ENCODE results near the gene ATP6V0A4.

ATP6V0A4 gene

GRCh38 chr7:138679793-138680192, 118.2 kb downstream of the ATP6V0A4 start:
- WGBS, 2 experiments (ENCODE audit: insufficient coverage in 2 of 2), result 73 to 86% methylated on average over 3 to 4 of the region's 5 CpGs
- no peaks in the 10 kb centered on the region for H3K9me3 ChIP-seq (ENCODE audit: control insufficient read depth, low read length)

GRCh38 chr7:138670594-138670993, 127.4 kb downstream of the ATP6V0A4 start:
- H3K4me1 ChIP-seq (ENCODE audit: control insufficient read depth, insufficient read depth, low read length, poor library complexity, severe bottlenecking), result no peaks in the 10 kb centered on the region
- H3K27ac ChIP-seq (ENCODE audit: low read depth, low read length, severe bottlenecking), result no peak overlapping the region
- H3K4me3 ChIP-seq (ENCODE audit: extremely low read depth, insufficient read depth, low read length, poor library complexity, severe bottlenecking), result no peak overlapping the region
- peaks cover 4% of the 10 kb centered on the region for H3K9me3 ChIP-seq (ENCODE audit: control insufficient read depth, low read length)
- no peaks in the 10 kb centered on the region for H3K36me3 ChIP-seq (ENCODE audit: control insufficient read depth, insufficient read depth, low read length)

More at GRCh38 chr7:138679793-138680192, 118.2 kb downstream of the ATP6V0A4 start:
- no peaks in the 10 kb centered on the region for H3K4me1 ChIP-seq (ENCODE audit: control insufficient read depth, insufficient read depth, low read length, poor library complexity, severe bottlenecking)
- H3K4me3 ChIP-seq (ENCODE audit: extremely low read depth, insufficient read depth, low read length, poor library complexity, severe bottlenecking), result no peak overlapping the region
- H3K27ac ChIP-seq (ENCODE audit: low read depth, low read length, severe bottlenecking), result no peak overlapping the region
- H3K36me3 ChIP-seq (ENCODE audit: control insufficient read depth, insufficient read depth, low read length), result no peaks in the 10 kb centered on the region

DNA sequence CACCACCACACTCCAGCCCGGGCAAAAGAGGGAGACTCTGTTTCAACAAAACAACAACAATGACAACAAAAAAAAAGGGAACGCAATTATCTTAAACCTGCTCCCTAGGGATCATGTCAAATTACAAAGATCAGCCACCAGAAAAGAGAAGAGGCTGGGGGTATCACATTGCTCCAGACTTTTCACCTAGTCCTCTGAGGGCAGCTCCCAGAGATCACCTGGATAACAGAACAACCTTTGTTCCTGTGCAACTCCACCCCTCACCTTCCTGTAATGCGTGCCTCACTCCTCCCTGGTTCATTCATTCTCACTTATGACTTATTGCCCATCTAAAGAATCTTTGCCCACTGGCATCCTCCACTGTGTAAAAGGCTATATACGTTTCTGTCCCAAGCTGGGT, 128.6 kb downstream of the ATP6V0A4 start:
- Histone ChIP-seq H3K36me3 (ENCODE audit: control insufficient read depth, insufficient read depth, low read length) (no peaks in the 10 kb centered on the region), H3K4me3 (ENCODE audit: extremely low read depth, insufficient read depth, low read length, poor library complexity, severe bottlenecking) (no peak overlapping the region), H3K4me1 (ENCODE audit: control insufficient read depth, insufficient read depth, low read length, poor library complexity, severe bottlenecking) (peaks cover 6% of the 10 kb centered on the region), H3K27ac (ENCODE audit: low read depth, low read length, severe bottlenecking) (no peak overlapping the region), H3K9me3 (ENCODE audit: control insufficient read depth, low read length) (peaks cover 4% of the 10 kb centered on the region)
- 65 to 75% methylated on average over 2 of the region's 4 CpGs for WGBS, 2 experiments (ENCODE audit: insufficient coverage in 2 of 2)

GRCh38 chr7:138668946-138669345, 129.1 kb downstream of the ATP6V0A4 start:
- H3K36me3 ChIP-seq (ENCODE audit: control insufficient read depth, insufficient read depth, low read length), result no peaks in the 10 kb centered on the region
- H3K4me3 ChIP-seq (ENCODE audit: extremely low read depth, insufficient read depth, low read length, poor library complexity, severe bottlenecking), result no peak overlapping the region
- 67 to 93% methylated on average over 1 to 3 of the region's 3 CpGs for WGBS, 2 experiments (ENCODE audit: insufficient coverage in 2 of 2)
- H3K4me1 ChIP-seq (ENCODE audit: control insufficient read depth, insufficient read depth, low read length, poor library complexity, severe bottlenecking), result peaks cover 6% of the 10 kb centered on the region
- H3K27ac ChIP-seq (ENCODE audit: low read depth, low read length, severe bottlenecking), result no peak overlapping the region
- H3K9me3 ChIP-seq (ENCODE audit: control insufficient read depth, low read length), result peaks cover 4% of the 10 kb centered on the region

GRCh38 chr7:138668229-138668596, 129.8 kb downstream of the ATP6V0A4 start:
- H3K9me3 ChIP-seq (ENCODE audit: control insufficient read depth, low read length), result peaks cover 4% of the 10 kb centered on the region
- WGBS, 2 experiments (ENCODE audit: insufficient coverage in 2 of 2), result 64 to 77% methylated on average over 2 of the region's 2 CpGs
- H3K27ac ChIP-seq (ENCODE audit: low read depth, low read length, severe bottlenecking), result no peak overlapping the region
- peaks cover 9% of the 10 kb centered on the region for H3K4me1 ChIP-seq (ENCODE audit: control insufficient read depth, insufficient read depth, low read length, poor library complexity, severe bottlenecking)
- H3K4me3 ChIP-seq (ENCODE audit: extremely low read depth, insufficient read depth, low read length, poor library complexity, severe bottlenecking), result no peak overlapping the region
- no peaks in the 10 kb centered on the region for H3K36me3 ChIP-seq (ENCODE audit: control insufficient read depth, insufficient read depth, low read length)

DNA sequence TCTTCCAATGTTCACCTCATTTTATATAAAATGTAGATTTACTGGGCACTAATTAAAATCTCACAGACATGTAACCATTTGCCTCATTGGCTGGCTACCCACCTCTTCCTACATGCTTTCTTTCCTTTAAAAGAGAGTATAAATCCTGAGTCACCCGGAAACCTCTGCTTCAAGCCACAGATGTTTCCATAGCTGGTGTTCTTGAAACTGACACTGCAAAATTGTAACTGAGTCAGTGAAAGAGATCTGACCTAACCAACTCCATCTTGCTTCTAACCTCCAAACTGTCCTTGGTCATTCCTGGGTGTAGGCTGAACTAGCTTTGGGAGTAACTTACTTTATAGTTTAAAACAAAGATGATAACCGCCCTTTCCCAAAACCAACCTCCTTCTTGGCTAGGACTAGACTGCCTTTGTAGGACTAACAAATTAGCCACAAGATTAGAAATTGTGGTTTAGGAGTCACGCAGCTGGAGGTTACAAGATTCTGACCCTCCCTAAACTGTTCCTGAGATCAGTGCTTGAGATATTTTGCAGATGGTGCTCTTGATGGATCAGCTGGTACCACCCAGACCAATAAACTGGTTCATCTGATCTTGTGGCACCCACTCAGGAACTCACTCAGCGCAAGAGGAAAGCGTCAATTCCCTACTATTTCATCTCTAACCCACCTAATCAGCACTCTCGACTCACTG, 130.3 kb downstream of the ATP6V0A4 start:
- Histone ChIP-seq H3K9me3 (ENCODE audit: control insufficient read depth, low read length) (peaks cover 4% of the 10 kb centered on the region), H3K27ac (ENCODE audit: low read depth, low read length, severe bottlenecking) (no peak overlapping the region), H3K4me3 (ENCODE audit: extremely low read depth, insufficient read depth, low read length, poor library complexity, severe bottlenecking) (no peak overlapping the region), H3K4me1 (ENCODE audit: control insufficient read depth, insufficient read depth, low read length, poor library complexity, severe bottlenecking) (peaks cover 13% of the 10 kb centered on the region), H3K36me3 (ENCODE audit: control insufficient read depth, insufficient read depth, low read length) (no peaks in the 10 kb centered on the region)
- 89 to 96% methylated on average over 4 of the region's 6 CpGs for WGBS, 2 experiments (ENCODE audit: insufficient coverage in 2 of 2)

GRCh38 chr7:138666385-138666784, 131.6 kb downstream of the ATP6V0A4 start:
- H3K27ac ChIP-seq (ENCODE audit: low read depth, low read length, severe bottlenecking), result peak overlapping the region; percentile 71
- H3K36me3 ChIP-seq (ENCODE audit: control insufficient read depth, insufficient read depth, low read length), result no peaks in the 10 kb centered on the region
- H3K4me1 ChIP-seq (ENCODE audit: control insufficient read depth, insufficient read depth, low read length, poor library complexity, severe bottlenecking), result peaks cover 24% of the 10 kb centered on the region
- H3K9me3 ChIP-seq (ENCODE audit: control insufficient read depth, low read length), result peaks cover 4% of the 10 kb centered on the region
- WGBS, 2 experiments (ENCODE audit: insufficient coverage in 2 of 2), result 60 to 83% methylated on average over 1 of the region's 2 CpGs
- H3K4me3 ChIP-seq (ENCODE audit: extremely low read depth, insufficient read depth, low read length, poor library complexity, severe bottlenecking), result no peak overlapping the region

GRCh38 chr7:138665669-138666140, 132.3 kb downstream of the ATP6V0A4 start:
- Histone ChIP-seq H3K4me3 (ENCODE audit: extremely low read depth, insufficient read depth, low read length, poor library complexity, severe bottlenecking) (no peak overlapping the region), H3K27ac (ENCODE audit: low read depth, low read length, severe bottlenecking) (peak overlapping the region; percentile 71), H3K4me1 (ENCODE audit: control insufficient read depth, insufficient read depth, low read length, poor library complexity, severe bottlenecking) (peaks cover 25% of the 10 kb centered on the region), H3K9me3 (ENCODE audit: control insufficient read depth, low read length) (peaks cover 4% of the 10 kb centered on the region), H3K36me3 (ENCODE audit: control insufficient read depth, insufficient read depth, low read length) (no peaks in the 10 kb centered on the region)
- WGBS, 2 experiments (ENCODE audit: insufficient coverage in 2 of 2), result 76 to 98% methylated on average over 4 of the region's 4 CpGs

DNA sequence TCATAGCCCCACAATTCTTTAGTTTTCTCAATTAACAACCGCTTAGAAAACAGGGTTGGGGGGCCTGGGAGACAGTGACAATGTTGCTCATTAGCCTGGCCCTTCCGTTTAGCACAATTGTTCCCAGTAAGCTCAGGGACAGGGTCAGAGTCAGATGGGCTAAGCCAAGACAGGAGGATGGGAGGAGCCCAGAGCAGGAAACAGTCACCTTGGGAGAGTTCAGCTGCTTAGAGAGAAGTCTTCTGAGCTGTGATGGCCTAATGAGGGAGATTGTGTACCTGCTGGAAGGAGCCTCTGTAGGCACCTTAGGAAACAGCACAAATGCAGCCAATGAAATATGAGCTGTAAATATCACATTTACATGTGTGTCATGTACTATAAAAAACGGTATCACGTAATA, 132.7 kb downstream of the ATP6V0A4 start:
- H3K4me3 ChIP-seq (ENCODE audit: extremely low read depth, insufficient read depth, low read length, poor library complexity, severe bottlenecking), result no peak overlapping the region
- peaks cover 4% of the 10 kb centered on the region for H3K9me3 ChIP-seq (ENCODE audit: control insufficient read depth, low read length)
- H3K4me1 ChIP-seq (ENCODE audit: control insufficient read depth, insufficient read depth, low read length, poor library complexity, severe bottlenecking), result peaks cover 25% of the 10 kb centered on the region
- H3K36me3 ChIP-seq (ENCODE audit: control insufficient read depth, insufficient read depth, low read length), result no peaks in the 10 kb centered on the region
- H3K27ac ChIP-seq (ENCODE audit: low read depth, low read length, severe bottlenecking), result no peak overlapping the region
- WGBS, 2 experiments (ENCODE audit: insufficient coverage in 2 of 2), result 17 to 60% methylated on average over 1 to 2 of the region's 4 CpGs

DNA sequence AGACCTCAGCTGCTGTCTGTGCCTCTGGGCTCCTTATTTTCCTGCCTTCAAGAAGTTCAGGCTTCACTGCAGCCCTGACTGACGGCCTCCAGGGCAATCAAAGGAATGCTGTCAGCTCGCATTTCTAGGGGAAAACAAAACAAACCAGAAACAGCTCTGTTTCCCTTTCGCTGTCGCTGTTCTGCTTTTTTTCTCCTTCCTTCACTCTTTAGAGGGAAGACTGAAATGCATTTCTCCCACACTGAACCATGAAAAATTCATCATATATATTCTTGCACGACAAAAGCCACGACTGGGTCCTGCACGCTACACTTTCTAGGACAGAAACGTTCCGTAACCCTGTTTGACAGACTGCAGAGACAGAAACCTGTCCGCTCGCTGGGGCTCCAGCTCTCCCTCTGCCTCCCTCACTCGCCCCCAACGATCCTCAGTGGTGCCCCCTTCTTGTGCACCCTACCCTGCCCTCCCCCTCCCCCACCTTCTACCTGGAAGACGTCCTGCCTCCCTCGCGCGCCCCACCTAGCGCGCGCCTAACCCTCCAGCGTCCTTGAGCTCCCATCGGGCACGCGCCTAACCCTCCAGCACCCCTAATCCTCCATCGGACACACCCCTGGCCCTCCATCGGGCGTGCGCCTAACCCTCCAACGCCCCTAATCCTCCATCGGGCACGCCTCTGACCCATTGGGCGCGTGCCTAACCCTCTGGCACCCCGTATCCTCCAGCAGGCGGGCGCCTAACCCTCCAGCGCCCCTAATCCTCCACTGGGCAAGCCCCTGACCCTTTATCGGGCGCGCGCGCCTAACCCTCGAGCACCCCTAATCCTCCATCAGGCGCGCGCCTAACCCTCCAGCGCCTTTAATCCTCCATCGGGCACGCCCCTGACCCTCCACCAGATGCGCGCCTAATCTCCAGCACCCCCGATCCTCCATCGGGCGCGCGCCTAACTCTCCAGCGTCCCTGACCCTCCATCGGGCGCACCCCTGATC, 134.0 kb downstream of the ATP6V0A4 start:
- Histone ChIP-seq H3K36me3 (ENCODE audit: control insufficient read depth, insufficient read depth, low read length) (no peaks in the 10 kb centered on the region), H3K4me3 (ENCODE audit: extremely low read depth, insufficient read depth, low read length, poor library complexity, severe bottlenecking) (peak overlapping the region; percentile 46), H3K9me3 (ENCODE audit: control insufficient read depth, low read length) (peaks cover 4% of the 10 kb centered on the region), H3K4me1 (ENCODE audit: control insufficient read depth, insufficient read depth, low read length, poor library complexity, severe bottlenecking) (peaks cover 25% of the 10 kb centered on the region), H3K27ac (ENCODE audit: low read depth, low read length, severe bottlenecking) (peak overlapping the region; percentile 82)
- WGBS, 2 experiments (ENCODE audit: insufficient coverage in 2 of 2), result 43 to 49% methylated on average over 31 to 57 of the region's 59 CpGs

DNA sequence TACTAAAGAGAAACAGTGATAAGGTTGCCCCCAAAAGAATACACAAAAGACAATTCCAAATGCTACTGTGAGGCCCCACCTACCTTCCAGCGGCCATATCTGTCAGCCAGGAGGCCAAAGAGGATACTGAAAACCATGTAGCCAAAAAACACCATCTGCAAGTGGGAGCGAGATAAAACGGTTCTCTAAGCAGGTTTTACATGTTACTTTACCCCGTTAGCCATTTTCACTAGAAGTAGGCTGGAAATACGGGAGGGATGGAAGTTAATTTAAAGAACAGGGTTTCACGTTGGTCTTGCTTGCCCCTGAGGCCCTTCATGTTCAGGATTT, 135.0 kb downstream of the ATP6V0A4 start:
- Histone ChIP-seq H3K27ac (ENCODE audit: low read depth, low read length, severe bottlenecking) (peak overlapping the region; percentile 82), H3K9me3 (ENCODE audit: control insufficient read depth, low read length) (no peaks in the 10 kb centered on the region), H3K4me1 (ENCODE audit: control insufficient read depth, insufficient read depth, low read length, poor library complexity, severe bottlenecking) (peaks cover 25% of the 10 kb centered on the region), H3K4me3 (ENCODE audit: extremely low read depth, insufficient read depth, low read length, poor library complexity, severe bottlenecking) (no peak overlapping the region), H3K36me3 (ENCODE audit: control insufficient read depth, insufficient read depth, low read length) (no peaks in the 10 kb centered on the region)
- 88 to 89% methylated on average over 6 of the region's 6 CpGs for WGBS, 2 experiments (ENCODE audit: insufficient coverage in 2 of 2)

Measured in mesodermal cell (in vitro differentiated cells).